ENCODE results near the gene SCN4B. TPM values are rescaled to one million over a fixed set of nuclear protein-coding genes. Genes with fewer than 3 reads are reported as not detected.

The SCN4B gene
- total RNA-seq, 1 donor: not detected

DNA sequence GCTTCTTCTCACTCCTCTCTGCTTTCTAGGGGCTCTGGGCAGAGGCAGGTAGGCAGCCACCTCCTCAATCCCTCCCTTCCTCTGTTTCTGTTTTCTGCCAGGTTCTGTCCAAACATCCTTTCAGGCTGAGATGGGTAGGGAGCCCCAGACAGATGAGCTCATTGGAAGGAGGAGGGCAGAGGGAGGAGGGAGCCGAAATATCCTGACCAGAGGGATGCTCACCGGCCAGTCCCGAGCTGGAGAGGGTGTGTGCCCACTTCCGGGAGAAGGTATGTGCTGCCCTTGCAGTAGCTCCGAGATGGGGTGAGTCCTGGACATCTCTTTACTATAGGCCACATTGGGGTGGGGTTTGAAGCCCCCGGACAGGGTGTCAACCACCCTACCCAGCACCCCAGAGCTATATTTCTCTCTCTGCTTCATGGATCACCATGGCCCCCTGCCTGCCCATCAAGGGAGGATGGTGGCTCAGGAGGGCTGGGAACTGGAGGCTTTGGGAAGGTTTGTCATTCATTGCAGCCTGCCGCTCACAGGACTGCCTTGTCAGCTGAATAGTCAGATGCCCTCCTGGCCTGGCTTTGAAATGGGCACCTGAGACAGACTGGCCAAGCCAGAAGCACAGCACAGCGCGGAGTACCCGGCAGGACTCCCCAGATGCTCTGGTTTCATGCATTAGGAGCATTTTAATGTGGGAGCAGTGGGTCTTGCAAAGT is 4.7 kb upstream of the SCN4B start:
- H3K4me3 ChIP-seq (ENCODE audit: low read depth, low read length): no peak overlapping the region
- DNase-seq (ENCODE audit: low read depth): no peak
- TF ChIP-seq, protein P1, sequence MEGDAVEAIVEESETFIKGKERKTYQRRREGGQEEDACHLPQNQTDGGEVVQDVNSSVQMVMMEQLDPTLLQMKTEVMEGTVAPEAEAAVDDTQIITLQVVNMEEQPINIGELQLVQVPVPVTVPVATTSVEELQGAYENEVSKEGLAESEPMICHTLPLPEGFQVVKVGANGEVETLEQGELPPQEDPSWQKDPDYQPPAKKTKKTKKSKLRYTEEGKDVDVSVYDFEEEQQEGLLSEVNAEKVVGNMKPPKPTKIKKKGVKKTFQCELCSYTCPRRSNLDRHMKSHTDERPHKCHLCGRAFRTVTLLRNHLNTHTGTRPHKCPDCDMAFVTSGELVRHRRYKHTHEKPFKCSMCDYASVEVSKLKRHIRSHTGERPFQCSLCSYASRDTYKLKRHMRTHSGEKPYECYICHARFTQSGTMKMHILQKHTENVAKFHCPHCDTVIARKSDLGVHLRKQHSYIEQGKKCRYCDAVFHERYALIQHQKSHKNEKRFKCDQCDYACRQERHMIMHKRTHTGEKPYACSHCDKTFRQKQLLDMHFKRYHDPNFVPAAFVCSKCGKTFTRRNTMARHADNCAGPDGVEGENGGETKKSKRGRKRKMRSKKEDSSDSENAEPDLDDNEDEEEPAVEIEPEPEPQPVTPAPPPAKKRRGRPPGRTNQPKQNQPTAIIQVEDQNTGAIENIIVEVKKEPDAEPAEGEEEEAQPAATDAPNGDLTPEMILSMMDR (IDR thresholded peaks at IDR 0.05; ENCODE audit: insufficient read depth, low read depth, low read length): no peak

DNA sequence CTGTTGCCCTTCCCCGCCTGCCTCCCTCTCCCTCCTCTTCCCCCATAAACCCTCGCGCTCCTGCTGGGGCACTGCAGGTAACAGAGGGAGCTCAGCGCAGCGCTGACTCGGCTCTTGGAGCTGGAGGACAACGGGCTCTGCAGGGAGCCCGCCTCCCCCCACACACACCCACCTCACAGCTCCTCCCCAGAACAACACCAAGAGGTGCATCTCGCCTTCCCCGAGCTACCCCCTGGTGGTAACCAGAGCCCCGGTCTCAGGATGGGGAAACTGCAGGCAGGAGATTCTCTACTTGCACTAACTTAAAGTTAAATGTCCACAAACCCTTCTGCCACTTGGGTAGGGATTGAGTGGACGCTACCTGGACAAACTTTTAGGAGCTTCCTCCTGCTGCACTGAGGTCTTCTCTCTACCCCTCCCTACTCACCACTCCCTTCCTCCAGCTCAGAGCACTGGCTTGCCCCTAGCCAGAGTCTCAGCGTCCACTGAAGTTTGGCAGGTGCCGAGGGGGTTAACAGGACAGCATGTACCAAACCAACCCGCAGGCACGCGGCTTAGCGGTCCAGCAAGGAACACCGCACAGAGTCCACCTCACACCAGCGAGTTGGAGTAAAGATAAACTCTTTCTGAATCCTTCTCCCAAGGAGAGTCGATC is 4.0 kb upstream of the SCN4B start:
- TF ChIP-seq, protein P1 (IDR thresholded peaks at IDR 0.05; ENCODE audit: insufficient read depth, low read depth, low read length): no peak
- H3K4me3 ChIP-seq (ENCODE audit: low read depth, low read length): no peak overlapping the region
- no peak for DNase-seq (ENCODE audit: low read depth)

DNA sequence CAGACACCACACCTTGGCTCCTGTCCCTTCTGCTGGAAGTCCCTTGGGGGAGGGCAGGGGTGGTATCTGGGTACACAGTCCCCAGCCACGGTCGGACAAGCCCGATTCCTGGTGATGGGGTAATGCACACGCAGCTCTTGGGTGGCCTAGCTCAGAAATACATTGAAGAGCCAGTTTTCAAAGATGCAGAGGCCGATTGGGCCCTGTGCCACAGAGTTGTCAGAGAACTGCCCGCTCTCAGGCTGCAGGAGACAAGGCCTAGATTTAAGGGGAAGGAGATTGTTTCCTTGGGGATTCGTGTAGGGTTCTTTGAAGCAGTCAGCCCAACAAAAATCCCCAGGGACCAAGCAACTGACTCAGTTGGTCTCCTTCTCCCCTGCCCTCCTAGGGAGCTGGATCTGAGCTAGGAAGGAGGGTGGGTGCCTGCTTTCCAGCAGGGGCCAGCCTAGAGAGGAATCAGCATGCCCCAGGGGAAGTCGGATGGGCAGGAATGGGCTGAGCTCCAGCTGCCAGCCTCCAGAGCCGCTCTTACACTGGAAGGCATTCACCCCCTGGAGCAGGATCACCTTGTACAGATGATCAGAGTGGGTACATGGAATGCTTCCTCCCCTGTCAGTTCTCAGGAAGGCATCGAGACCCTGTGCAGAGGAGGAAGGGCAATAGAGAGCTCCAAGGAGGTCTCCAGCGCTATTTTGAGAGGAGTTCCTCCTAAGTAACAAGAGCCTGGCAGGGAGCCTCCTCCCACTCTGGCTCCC is 3.3 kb upstream of the SCN4B start:
- TF ChIP-seq, protein P1 (IDR thresholded peaks at IDR 0.05; ENCODE audit: insufficient read depth, low read depth, low read length): no peak
- no peak overlapping the region for H3K4me3 ChIP-seq (ENCODE audit: low read depth, low read length)
- no peak for DNase-seq (ENCODE audit: low read depth)

DNA sequence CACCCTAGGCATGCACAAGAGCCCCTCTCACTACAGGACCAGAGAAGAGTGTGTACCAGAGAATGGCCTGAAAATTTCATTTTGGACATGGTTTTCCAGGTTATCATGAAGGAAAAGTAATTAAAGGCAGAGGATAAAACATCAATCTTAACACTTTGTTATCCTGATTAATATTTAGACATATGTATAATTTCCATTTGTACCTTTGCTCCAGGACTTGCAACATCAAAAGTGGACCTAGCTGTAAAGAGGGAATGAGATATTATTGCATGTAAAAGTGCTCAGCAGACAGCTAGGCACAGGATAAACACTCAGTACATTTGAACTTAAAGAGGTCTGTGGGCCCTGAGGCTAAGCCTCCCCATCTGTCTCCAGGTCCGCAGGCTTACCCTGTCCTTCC is 2.0 kb upstream of the SCN4B start:
- no peak for DNase-seq (ENCODE audit: low read depth)
- TF ChIP-seq, protein P1 (IDR thresholded peaks at IDR 0.05; ENCODE audit: insufficient read depth, low read depth, low read length): no peak
- no peak overlapping the region for H3K4me3 ChIP-seq (ENCODE audit: low read depth, low read length)

DNA sequence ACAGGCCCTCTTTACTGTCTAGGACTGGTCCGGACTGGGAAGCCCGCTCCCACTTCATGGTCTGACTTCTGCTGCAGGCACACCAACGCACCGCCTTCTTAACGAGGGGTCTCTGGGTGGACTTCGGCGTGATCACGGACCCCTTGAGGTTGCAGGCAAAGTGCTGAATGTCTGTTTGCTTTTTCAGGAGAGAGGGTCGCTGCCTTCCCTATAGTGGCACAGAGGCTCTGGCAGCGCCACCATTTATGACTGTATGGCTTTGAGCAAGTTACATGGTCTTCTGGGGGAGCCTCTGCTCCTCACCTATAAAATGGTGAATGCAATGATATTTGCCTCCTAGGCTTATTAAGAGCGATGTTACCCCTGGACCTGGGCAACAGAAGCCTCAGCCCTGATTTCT is 1.4 kb upstream of the SCN4B start:
- DNase-seq (ENCODE audit: low read depth): no peak
- TF ChIP-seq, protein P1 (IDR thresholded peaks at IDR 0.05; ENCODE audit: insufficient read depth, low read depth, low read length): no peak
- H3K4me3 ChIP-seq (ENCODE audit: low read depth, low read length): no peak overlapping the region

DNA sequence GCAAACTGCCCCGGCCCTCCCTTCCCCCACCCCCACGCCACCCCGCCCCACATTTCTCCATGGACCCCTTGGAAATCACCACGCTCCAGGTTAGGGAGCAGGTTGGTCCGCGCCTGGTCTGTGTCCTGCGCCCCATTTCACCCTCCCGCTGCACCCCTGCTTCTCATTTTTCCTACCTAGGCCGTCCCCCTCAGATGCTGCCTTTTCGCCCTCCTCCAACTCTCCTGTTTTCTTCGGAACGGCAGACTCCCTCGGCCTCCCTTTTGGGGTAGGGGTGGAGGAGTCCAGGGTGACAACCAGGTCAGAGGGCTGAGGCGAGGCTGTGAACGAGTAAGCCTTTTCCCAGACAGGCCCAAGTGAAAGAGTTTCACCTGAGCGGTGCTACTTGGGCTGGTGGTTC is 893 bp upstream of the SCN4B start:
- peak overlapping the region; percentile 49 for H3K4me3 ChIP-seq (ENCODE audit: low read depth, low read length)
- TF ChIP-seq, protein P1 (IDR thresholded peaks at IDR 0.05; ENCODE audit: insufficient read depth, low read depth, low read length): no peak
- DNase-seq (ENCODE audit: low read depth): no peak
